H9 (cell line): ENCODE measurements around the gene PTK7. TPM values are rescaled to one million over a fixed set of nuclear protein-coding genes. Genes with fewer than 3 reads are reported as not detected.

Experiments
- DNase-seq: peaks from one replicate; pipeline ENCODE4 v3.0.0-alpha.2; 2017
- H2AFZ ChIP-seq: one replicate; pipeline ENCODE4 v1.6.1; 2013; ENCODE audit warnings: mild to moderate bottlenecking, low read length, control low read depth, moderate library complexity
- H2AK5ac ChIP-seq: 2 replicates; pipeline ENCODE4 v1.6.1; 2013; ENCODE audit warnings: low read length, control low read depth, mixed read lengths; ENCODE audit not compliant: insufficient read length
- H2BK120ac ChIP-seq: one replicate; pipeline ENCODE4 v1.6.1; 2013; ENCODE audit warnings: low read depth, mild to moderate bottlenecking, low read length, control low read depth, inconsistent platforms; ENCODE audit not compliant: poor library complexity, severe bottlenecking
- H2BK12ac ChIP-seq: 2 replicates; pipeline ENCODE4 v1.6.1; 2013; ENCODE audit warnings: low read length, control low read depth, mixed read lengths, low read depth; ENCODE audit not compliant: insufficient read length
- H2BK15ac ChIP-seq: 2 replicates; pipeline ENCODE4 v1.6.1; 2013; ENCODE audit warnings: low read depth, low read length, control low read depth
- H2BK20ac ChIP-seq: one replicate; pipeline ENCODE4 v1.6.1; 2013; ENCODE audit warnings: low read depth, mild to moderate bottlenecking, low read length, control low read depth, inconsistent platforms; ENCODE audit not compliant: poor library complexity, severe bottlenecking
- H2BK5ac ChIP-seq: 2 replicates; pipeline ENCODE4 v1.6.1; 2013; ENCODE audit warnings: low read length, control low read depth, mixed read lengths; ENCODE audit not compliant: insufficient read length
- H3K14ac ChIP-seq: 2 replicates; pipeline ENCODE4 v1.6.1; 2013; ENCODE audit warnings: low read length, control low read depth; ENCODE audit not compliant: insufficient read depth
- H3K18ac ChIP-seq: 2 replicates; pipeline ENCODE4 v1.6.1; 2013; ENCODE audit warnings: low read depth, mild to moderate bottlenecking, mixed read lengths, low read length, control low read depth; ENCODE audit not compliant: insufficient read length
- H3K23ac ChIP-seq: 2 replicates; pipeline ENCODE4 v1.6.1; 2013; ENCODE audit warnings: low read length, control low read depth, mixed read lengths, low read depth; ENCODE audit not compliant: insufficient read length
- H3K23me2 ChIP-seq: 2 replicates; pipeline ENCODE4 v1.6.1; 2013; ENCODE audit warnings: low read depth, mild to moderate bottlenecking, mixed read lengths, low read length, control low read depth; ENCODE audit not compliant: insufficient read length, poor library complexity, severe bottlenecking
- H3K27ac ChIP-seq: 2 replicates; pipeline ENCODE4 v1.5.1; 2013; ENCODE audit warnings: low read length, control low read depth, mixed read lengths, low read depth; ENCODE audit not compliant: insufficient read length
- H3K27me3 ChIP-seq: 2 replicates; pipeline ENCODE4 v1.6.1; 2013; ENCODE audit warnings: low read length, control low read depth, inconsistent platforms; ENCODE audit not compliant: insufficient read depth
- H3K4ac ChIP-seq: 2 replicates; pipeline ENCODE4 v1.6.1; 2013; ENCODE audit warnings: low read depth, mild to moderate bottlenecking, control low read depth, inconsistent platforms, low read length, moderate library complexity
- H3K4me1 ChIP-seq: 2 replicates; pipeline ENCODE4 v1.6.1; 2013; ENCODE audit warnings: low read length, control low read depth, inconsistent platforms; ENCODE audit not compliant: insufficient read depth
- H3K4me2 ChIP-seq: 2 replicates; pipeline ENCODE4 v1.6.1; 2013; ENCODE audit warnings: low read length, control low read depth, mixed read lengths; ENCODE audit not compliant: insufficient read length, insufficient read depth
- H3K56ac ChIP-seq: 2 replicates; pipeline ENCODE4 v1.6.1; 2013; ENCODE audit warnings: low read depth, mild to moderate bottlenecking, mixed read lengths, low read length, control low read depth; ENCODE audit not compliant: insufficient read length
- H3K79me1 ChIP-seq: 2 replicates; pipeline ENCODE4 v1.6.1; 2013; ENCODE audit warnings: low read depth, mild to moderate bottlenecking, moderate library complexity, low read length, control low read depth, inconsistent platforms; ENCODE audit not compliant: insufficient read depth, poor library complexity, severe bottlenecking
- H3K79me2 ChIP-seq: 2 replicates; pipeline ENCODE4 v1.6.1; 2013; ENCODE audit warnings: low read length, control low read depth, inconsistent platforms; ENCODE audit not compliant: insufficient read depth
- H3K9ac ChIP-seq: 2 replicates; pipeline ENCODE4 v1.6.1; 2013; ENCODE audit warnings: low read length, control low read depth, mixed read lengths; ENCODE audit not compliant: insufficient read length; ENCODE audit errors: extremely low read depth
- H3K9me3 ChIP-seq: one replicate; pipeline ENCODE4 v1.6.1; 2013; ENCODE audit warnings: low read depth, low read length, inconsistent platforms; ENCODE audit not compliant: control insufficient read depth
- H3T11ph ChIP-seq: one replicate; pipeline ENCODE4 v1.6.1; 2013; ENCODE audit warnings: mild to moderate bottlenecking, low read length, control low read depth, inconsistent platforms
- H4K20me1 ChIP-seq: one replicate; pipeline ENCODE4 v1.6.1; 2013; ENCODE audit not compliant: control insufficient read depth, insufficient read length, insufficient read depth
- H4K5ac ChIP-seq: 2 replicates; pipeline ENCODE4 v1.6.1; 2013; ENCODE audit warnings: low read depth, mild to moderate bottlenecking, mixed read lengths, low read length, control low read depth; ENCODE audit not compliant: insufficient read length
- H4K8ac ChIP-seq: replicated peaks from 2 replicates; pipeline ENCODE4 v1.6.1; 2013; ENCODE audit warnings: low read length, control low read depth, mixed read lengths, low read depth; ENCODE audit not compliant: insufficient read length
- H4K91ac ChIP-seq: 2 replicates; pipeline ENCODE4 v1.6.1; 2013; ENCODE audit warnings: low read depth, mild to moderate bottlenecking, moderate library complexity, mixed read lengths, low read length, control low read depth; ENCODE audit not compliant: insufficient read length
- H3K27ac Mint-ChIP-seq, 3 experiments: 2 replicates in 2 of 3; 3 replicates in 1 of 3; pipeline ENCODE4 v1.8.0; 2020 to 2021; ENCODE audit warnings: mixed read lengths in 3 of 3, mild to moderate bottlenecking in 1 of 3, moderate library complexity in 1 of 3
- H3K27me3 Mint-ChIP-seq: 2 replicates; pipeline ENCODE4 v1.8.0; 2021; ENCODE audit warnings: low read depth, mild to moderate bottlenecking, moderate library complexity, mixed read lengths
- H3K36me3 Mint-ChIP-seq, 3 experiments: 2 replicates in 2 of 3; 3 replicates in 1 of 3; pipeline ENCODE4 v1.8.0; 2020 to 2021; ENCODE audit warnings: low read depth in 3 of 3, mixed read lengths in 3 of 3; ENCODE audit not compliant: insufficient read depth in 1 of 3
- H3K4me1 Mint-ChIP-seq, 2 experiments: 2 replicates each; pipeline ENCODE4 v1.8.0; 2020; ENCODE audit warnings: mixed read lengths in 2 of 2
- H3K4me3 Mint-ChIP-seq, 2 experiments: 2 replicates in 1 of 2; 3 replicates in 1 of 2; pipeline ENCODE4 v1.8.0; 2020 to 2021; ENCODE audit warnings: mild to moderate bottlenecking in 2 of 2, mixed read lengths in 2 of 2, moderate library complexity in 1 of 2
- H3K9me3 Mint-ChIP-seq, 2 experiments: 2 replicates in 1 of 2; 3 replicates in 1 of 2; pipeline ENCODE4 v1.8.0; 2020; ENCODE audit warnings: mild to moderate bottlenecking in 2 of 2, mixed read lengths in 2 of 2, moderate library complexity in 1 of 2
- CTCF ChIP-seq: fragments of 200-600 bp; sonication (generic); conservative IDR thresholded peaks from 3 replicates; pipeline ENCODE4 v1.8.0; 2021; ENCODE audit warnings: antibody characterized with exemption, mild to moderate bottlenecking
- WGBS: extraction: QIAGEN DNeasy Blood & Tissue Kit; methylation state at CpG from one replicate; pipeline ENCODE4 v1.1.7; 2013; ENCODE audit warnings: missing lambda C conversion rate, low lambda C conversion rate, mixed read lengths; ENCODE audit not compliant: insufficient read length; ENCODE audit errors: extremely low coverage; 5-methylcytosine and 5-hydroxymethylcytosine counted together
- total RNA-seq: library from RNA; stranded (reverse); gene quantifications from 2 replicates; pipeline ENCODE4 v1.2.1, GENCODE V29; 2021

The PTK7 gene
- total RNA-seq, 1 experiment from 2014 or later = 128 TPM

DNA sequence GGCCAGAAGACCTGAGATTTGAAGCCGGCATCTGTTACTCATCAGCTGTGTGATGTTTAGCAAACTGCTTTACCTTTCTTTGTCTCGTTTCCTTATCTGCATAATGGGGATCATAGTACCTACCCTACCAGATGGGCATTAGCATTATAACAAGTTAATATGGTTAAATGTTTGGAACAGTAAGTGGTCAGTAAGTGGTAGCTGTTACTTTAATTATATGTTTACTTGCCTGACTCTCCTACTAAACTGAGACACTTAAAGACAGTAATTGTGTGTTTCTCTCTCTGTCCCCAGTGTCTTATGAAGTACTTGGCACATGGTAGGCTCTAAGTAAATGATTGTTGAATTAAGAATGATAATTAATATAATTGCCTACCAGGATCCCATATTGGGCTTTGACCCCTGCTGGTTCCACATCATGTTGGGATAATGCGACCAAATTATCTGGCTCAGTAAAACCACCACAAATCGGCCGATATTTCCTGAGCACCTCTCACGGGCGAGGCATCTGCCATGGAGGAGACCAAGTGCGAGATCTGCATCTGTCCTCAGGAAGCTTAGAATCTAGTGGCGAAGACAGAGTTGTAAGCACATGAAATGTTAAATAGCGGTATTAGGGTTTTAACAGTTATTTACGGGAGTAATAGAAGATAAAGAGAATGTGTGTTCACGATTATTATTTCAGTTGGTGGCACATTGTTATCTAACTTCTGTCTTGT is 31.4 kb downstream of the PTK7 start:
- H3K79me2 ChIP-seq = no peaks in the 10 kb centered on the region; the same call in 1 of the 2 replicates
- H3K27me3 Mint-ChIP-seq = no peaks in the 10 kb centered on the region
- H3K4me3 Mint-ChIP-seq = no peak overlapping the region
- H4K91ac ChIP-seq = no peak overlapping the region
- H2BK12ac ChIP-seq = no peak overlapping the region
- H2AFZ ChIP-seq = no peak overlapping the region
- no peak overlapping the region for H3K4me2 ChIP-seq
- no peak overlapping the region for H2AK5ac ChIP-seq
- H3K14ac ChIP-seq = no peak overlapping the region
- no peak for DNase-seq
- whole genome bisulfite sequencing = 100% methylated on average over 4 of the region's 12 CpGs
- H3T11ph ChIP-seq = no peak overlapping the region
- H2BK15ac ChIP-seq = no peak overlapping the region
- no peak for TF ChIP-seq CTCF
- H4K8ac ChIP-seq = no peak overlapping the region
- no peak overlapping the region for H4K5ac ChIP-seq
- no peak overlapping the region for H2BK5ac ChIP-seq
- H3K23ac ChIP-seq = no peak overlapping the region
- H3K27me3 ChIP-seq = no peaks in the 10 kb centered on the region
- no peaks in the 10 kb centered on the region; a peak in 1 of 5 replicates for H3K9me3 Mint-ChIP-seq
- no peak overlapping the region for H3K9ac ChIP-seq
- H3K56ac ChIP-seq = no peak overlapping the region
- H3K4me1 Mint-ChIP-seq = peaks cover 28 to 33% of the 10 kb centered on the region in 2 experiments
- no peak overlapping the region for H2BK120ac ChIP-seq
- no peak overlapping the region for H3K18ac ChIP-seq
- peaks cover 6 to 16% (median 7%) of the 10 kb centered on the region in 3 experiments; a peak in 6 of 7 replicates for H3K36me3 Mint-ChIP-seq
- no peaks in the 10 kb centered on the region for H3K23me2 ChIP-seq
- H3K9me3 ChIP-seq = no peaks in the 10 kb centered on the region
- H3K79me1 ChIP-seq = no peaks in the 10 kb centered on the region
- H3K4me1 ChIP-seq = peaks cover 4% of the 10 kb centered on the region; the same call in 1 of the 2 replicates
- no peak overlapping the region for H2BK20ac ChIP-seq
- no peaks in the 10 kb centered on the region for H4K20me1 ChIP-seq
- H3K4ac ChIP-seq = no peak overlapping the region
- H3K27ac Mint-ChIP-seq = peak overlapping the region; percentile 18 to 58 (median 26); a peak in 2 of 7 replicates
- H3K27ac ChIP-seq = no peak overlapping the region
